ENCODE results near the gene KCNG4. TPM values are rescaled to one million over a fixed set of nuclear protein-coding genes. Genes with fewer than 3 reads are reported as not detected.

Gene KCNG4
- total RNA-seq, 2 donors from 2014 or later, result not detected

DNA sequence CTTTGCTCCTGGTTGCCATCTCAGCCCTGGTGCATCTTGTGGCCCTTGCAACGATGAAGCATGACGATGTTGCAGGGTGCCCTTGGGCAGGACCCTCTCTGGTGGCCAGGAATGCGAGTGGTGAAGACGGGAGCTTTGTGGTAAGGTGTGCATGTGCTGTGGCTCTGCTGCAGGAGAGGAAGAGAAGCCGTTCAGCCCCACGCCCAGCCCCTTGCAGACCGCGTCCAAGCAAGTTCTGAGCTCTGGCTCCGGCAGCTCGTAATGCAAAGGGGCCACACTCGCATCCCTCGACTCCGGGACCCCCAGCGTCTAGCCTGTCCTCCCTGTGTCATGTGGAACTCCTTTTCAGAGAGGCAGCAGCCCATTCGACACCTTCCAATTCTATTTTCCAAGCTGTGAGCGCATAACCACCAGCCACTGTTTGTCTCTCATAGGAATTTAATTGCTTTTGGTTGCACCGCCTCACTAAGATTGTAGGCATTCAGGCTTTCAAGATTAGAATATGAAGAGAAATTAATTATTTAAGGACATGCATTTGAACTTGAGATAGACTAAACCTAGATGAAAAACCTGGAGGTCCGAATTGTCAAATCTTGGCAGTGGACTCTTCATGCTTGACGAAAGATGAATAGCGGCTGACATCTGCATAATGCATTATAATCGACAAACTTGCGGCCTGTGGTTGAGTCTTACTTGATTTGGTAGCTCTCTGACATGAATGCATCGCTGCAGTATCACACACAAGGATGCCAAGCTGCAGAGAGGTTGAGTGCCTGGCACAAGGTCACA, 21.1 kb upstream of the KCNG4 start:
- no peak overlapping the region for H3K27ac ChIP-seq
- no peaks in the 10 kb centered on the region for H3K9me3 ChIP-seq
- no peaks in the 10 kb centered on the region for H3K27me3 ChIP-seq
- H3K4me3 ChIP-seq, result no peak overlapping the region
- no peaks in the 10 kb centered on the region for H3K4me1 ChIP-seq
- TF ChIP-seq, protein P1, sequence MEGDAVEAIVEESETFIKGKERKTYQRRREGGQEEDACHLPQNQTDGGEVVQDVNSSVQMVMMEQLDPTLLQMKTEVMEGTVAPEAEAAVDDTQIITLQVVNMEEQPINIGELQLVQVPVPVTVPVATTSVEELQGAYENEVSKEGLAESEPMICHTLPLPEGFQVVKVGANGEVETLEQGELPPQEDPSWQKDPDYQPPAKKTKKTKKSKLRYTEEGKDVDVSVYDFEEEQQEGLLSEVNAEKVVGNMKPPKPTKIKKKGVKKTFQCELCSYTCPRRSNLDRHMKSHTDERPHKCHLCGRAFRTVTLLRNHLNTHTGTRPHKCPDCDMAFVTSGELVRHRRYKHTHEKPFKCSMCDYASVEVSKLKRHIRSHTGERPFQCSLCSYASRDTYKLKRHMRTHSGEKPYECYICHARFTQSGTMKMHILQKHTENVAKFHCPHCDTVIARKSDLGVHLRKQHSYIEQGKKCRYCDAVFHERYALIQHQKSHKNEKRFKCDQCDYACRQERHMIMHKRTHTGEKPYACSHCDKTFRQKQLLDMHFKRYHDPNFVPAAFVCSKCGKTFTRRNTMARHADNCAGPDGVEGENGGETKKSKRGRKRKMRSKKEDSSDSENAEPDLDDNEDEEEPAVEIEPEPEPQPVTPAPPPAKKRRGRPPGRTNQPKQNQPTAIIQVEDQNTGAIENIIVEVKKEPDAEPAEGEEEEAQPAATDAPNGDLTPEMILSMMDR (IDR thresholded peaks at IDR 0.05), result no peak
- no peaks in the 10 kb centered on the region for H3K36me3 ChIP-seq
- DNase-seq (ENCODE audit: low spot score), result no peak

DNA sequence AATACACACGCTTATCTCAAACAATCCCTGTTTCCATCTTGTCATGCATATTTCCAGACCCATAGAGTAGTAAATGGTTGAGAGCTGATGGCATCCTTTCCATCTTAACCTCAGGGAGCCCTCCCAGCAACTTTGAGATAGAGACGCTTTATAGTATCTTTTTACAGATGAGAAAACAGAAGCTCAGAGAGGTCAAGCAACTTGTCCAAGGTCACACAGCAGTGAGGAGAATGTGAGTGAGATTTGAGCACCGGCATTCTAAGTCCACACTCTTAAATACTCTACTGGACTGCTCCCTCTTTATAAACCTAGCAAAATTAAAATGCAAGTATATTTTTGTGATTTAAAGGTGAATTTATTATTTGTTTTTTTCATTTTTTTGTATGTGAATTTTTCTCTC, 19.9 kb upstream of the KCNG4 start:
- H3K27ac ChIP-seq, result no peak overlapping the region
- no peak overlapping the region for H3K4me3 ChIP-seq
- no peak for DNase-seq (ENCODE audit: low spot score)
- peaks cover 3 to 12% of the 10 kb centered on the region in 2 donors for H3K9me3 ChIP-seq
- no peaks in the 10 kb centered on the region for H3K36me3 ChIP-seq
- H3K27me3 ChIP-seq, result no peaks in the 10 kb centered on the region
- TF ChIP-seq, protein P1 (IDR thresholded peaks at IDR 0.05), result no peak
- no peaks in the 10 kb centered on the region for H3K4me1 ChIP-seq

DNA sequence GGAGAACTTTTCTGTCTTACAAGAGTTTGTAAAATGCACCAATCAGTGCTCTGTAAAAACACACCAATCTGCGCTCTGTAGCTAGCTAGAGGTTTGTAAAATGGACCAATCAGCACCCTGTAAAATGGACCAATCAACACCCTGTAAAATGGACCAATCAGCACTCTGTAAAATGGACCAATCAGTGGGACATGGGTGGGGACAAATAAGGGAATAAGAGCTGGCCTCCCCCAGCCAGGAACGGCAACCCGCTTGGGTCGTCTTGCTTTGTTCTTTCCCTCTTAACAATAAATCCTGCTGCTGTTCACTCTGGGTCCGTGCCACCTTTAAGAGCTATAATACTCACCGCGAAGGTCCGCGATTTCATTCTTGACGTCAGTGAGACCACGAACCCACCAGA, 18.5 kb upstream of the KCNG4 start:
- TF ChIP-seq, protein P1 (IDR thresholded peaks at IDR 0.05), result no peak
- Histone ChIP-seq H3K36me3 (no peaks in the 10 kb centered on the region), H3K9me3 (peaks cover 3 to 14% of the 10 kb centered on the region in 2 donors), H3K4me3 (no peak overlapping the region), H3K27me3 (no peaks in the 10 kb centered on the region), H3K27ac (no peak overlapping the region), H3K4me1 (no peaks in the 10 kb centered on the region)
- DNase-seq (ENCODE audit: low spot score), result no peak

DNA sequence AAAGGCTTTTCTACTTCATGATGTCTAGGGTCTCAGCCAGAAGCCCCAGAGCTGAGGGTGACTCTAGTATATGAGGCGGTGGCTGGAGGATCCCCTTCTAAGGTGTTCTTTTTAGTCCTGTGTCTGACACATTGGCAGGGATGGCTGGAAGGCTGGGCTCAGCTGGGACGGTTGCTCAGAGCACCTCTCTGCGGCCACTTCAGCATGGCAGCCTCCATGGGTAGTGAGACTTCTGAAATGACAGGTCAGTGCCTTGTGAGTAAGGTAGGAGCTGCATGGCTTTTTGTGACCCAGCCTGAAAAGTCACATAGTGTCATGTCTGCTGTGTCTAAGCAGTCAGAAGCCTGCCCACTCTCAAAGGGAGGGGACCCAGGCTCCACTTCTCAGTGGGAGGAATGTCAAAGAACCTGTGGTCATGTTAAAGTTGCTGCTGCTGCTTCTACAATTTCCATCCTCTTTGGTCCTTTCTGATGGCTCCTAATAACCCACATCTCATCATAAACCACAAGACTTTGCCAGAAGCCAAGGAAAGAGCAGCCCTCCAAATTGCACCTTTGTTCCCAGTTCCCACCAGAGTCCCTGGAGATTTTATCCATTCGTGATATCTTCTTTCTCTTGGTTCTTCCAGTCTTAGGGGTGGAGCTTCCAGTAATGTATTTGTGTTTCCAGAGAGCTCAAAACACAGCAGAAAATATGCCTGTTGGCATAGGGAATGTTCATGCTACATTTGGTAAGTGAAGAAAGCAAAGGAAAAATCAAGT, 15.4 kb upstream of the KCNG4 start:
- TF ChIP-seq, protein P1 (IDR thresholded peaks at IDR 0.05), result no peak
- H3K27me3 ChIP-seq, result no peaks in the 10 kb centered on the region
- H3K4me3 ChIP-seq, result no peak overlapping the region
- no peak overlapping the region for H3K27ac ChIP-seq
- H3K36me3 ChIP-seq, result no peaks in the 10 kb centered on the region
- peaks cover 3 to 14% of the 10 kb centered on the region in 2 donors for H3K9me3 ChIP-seq
- no peaks in the 10 kb centered on the region for H3K4me1 ChIP-seq
- DNase-seq (ENCODE audit: low spot score), result no peak

DNA sequence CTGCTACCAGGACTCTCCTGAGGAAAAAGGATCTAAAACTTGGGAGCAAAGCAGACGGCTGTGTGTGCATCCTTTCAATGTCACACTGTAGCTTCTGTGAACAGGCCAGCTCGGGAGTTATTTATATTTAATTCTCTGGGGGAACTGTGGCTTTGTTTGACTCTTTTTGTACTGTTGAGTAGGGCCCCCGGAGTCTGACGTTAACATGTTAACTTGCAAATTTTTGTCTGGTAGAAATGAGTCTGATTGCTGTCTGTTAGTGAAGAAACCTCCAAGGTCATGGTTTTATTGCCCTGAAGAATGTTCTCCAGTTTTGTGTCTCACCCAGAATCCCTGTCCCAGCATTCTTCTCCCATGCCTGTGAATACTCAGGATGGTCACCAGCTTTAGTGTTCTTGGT, 14.2 kb upstream of the KCNG4 start:
- Histone ChIP-seq H3K27ac (no peak overlapping the region), H3K36me3 (no peaks in the 10 kb centered on the region), H3K9me3 (peaks cover 3 to 14% of the 10 kb centered on the region in 2 donors), H3K4me1 (no peaks in the 10 kb centered on the region), H3K4me3 (no peak overlapping the region), H3K27me3 (no peaks in the 10 kb centered on the region)
- DNase-seq (ENCODE audit: low spot score), result no peak
- TF ChIP-seq, protein P1 (IDR thresholded peaks at IDR 0.05), result no peak

All from right atrium auricular region (tissue), 2 donors.